ENCODE data around the gene GRIP2. TPM values are rescaled to one million over a fixed set of nuclear protein-coding genes. Genes with fewer than 3 reads are reported as not detected.

GRIP2 gene
- polyA plus RNA-seq, 1 donor (not counting 4 experiments of a cell fraction or from before 2014, with no cell fraction given), result 0.01 TPM

DNA sequence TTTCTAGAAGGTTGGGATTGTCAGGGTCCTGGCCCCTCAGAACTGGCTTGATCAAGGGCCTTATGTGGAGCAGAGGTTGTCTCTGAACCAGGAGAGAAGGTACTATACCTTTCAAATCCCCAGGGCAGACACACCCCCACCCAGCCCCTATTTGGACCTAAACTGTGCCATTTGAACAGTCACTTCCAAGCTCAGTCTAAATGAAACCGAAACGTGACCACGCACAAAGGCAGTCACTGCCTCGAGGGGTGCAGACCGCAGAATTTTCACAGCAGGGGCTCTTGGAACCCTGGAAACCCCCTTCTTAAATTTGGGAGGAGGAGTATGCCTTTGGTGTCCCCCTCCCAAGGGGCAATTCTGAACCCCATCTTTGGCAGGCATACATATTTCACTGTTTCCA is 53.7 kb downstream of the GRIP2 start:
- Histone ChIP-seq H3K4me2 (ENCODE audit: control insufficient read depth, extremely low read depth, insufficient read depth, low read depth, low read length) (no peak overlapping the region), H3K4me1 (ENCODE audit: control insufficient read depth, extremely low read depth, insufficient read depth, low read length) (peaks cover 30% of the 10 kb centered on the region), H3K9ac (ENCODE audit: control insufficient read depth, extremely low read depth, insufficient read depth, low read length) (no peak overlapping the region), H3K9me3 (ENCODE audit: control insufficient read depth, low read depth, low read length) (no peaks in the 10 kb centered on the region), H3K9me1 (ENCODE audit: control insufficient read depth, extremely low read depth, insufficient read depth, low read length) (peaks cover 4% of the 10 kb centered on the region), H4K20me1 (ENCODE audit: control insufficient read depth, extremely low read depth, insufficient read depth, low read length) (no peaks in the 10 kb centered on the region), H3K27me3 (ENCODE audit: control insufficient read depth, extremely low read depth, insufficient read depth, low read length) (no peaks in the 10 kb centered on the region), H3K27ac (ENCODE audit: control insufficient read depth, insufficient read depth, low read length) (no peak overlapping the region), H3K79me2 (ENCODE audit: control insufficient read depth, insufficient read depth, low read length) (no peaks in the 10 kb centered on the region), H2AFZ (ENCODE audit: control insufficient read depth, low read length) (no peak overlapping the region), H3K4me3 (ENCODE audit: control insufficient read depth in 2 of 3, extremely low read depth in 1 of 3, insufficient read depth in 2 of 3, low read depth in 1 of 3, low read length in 3 of 3) (no peak overlapping the region), H3K36me3 (ENCODE audit: control insufficient read depth in 2 of 2, extremely low read depth in 1 of 2, insufficient read depth in 2 of 2, low read length in 2 of 2) (no peaks in the 10 kb centered on the region)
- dilution Hi-C loops (cut with MboI; ENCODE audit: extremely low pct_ligation_motif_present, low sequenced_read_pairs), result no loop called here
- no peak for DNase-seq (ENCODE audit: low read depth, low spot score)
- no peak for TF ChIP-seq EZH2 (IDR thresholded peaks at IDR 0.05; ENCODE audit: low read length)
- TF ChIP-seq, protein P1, sequence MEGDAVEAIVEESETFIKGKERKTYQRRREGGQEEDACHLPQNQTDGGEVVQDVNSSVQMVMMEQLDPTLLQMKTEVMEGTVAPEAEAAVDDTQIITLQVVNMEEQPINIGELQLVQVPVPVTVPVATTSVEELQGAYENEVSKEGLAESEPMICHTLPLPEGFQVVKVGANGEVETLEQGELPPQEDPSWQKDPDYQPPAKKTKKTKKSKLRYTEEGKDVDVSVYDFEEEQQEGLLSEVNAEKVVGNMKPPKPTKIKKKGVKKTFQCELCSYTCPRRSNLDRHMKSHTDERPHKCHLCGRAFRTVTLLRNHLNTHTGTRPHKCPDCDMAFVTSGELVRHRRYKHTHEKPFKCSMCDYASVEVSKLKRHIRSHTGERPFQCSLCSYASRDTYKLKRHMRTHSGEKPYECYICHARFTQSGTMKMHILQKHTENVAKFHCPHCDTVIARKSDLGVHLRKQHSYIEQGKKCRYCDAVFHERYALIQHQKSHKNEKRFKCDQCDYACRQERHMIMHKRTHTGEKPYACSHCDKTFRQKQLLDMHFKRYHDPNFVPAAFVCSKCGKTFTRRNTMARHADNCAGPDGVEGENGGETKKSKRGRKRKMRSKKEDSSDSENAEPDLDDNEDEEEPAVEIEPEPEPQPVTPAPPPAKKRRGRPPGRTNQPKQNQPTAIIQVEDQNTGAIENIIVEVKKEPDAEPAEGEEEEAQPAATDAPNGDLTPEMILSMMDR (optimal IDR thresholded peaks at IDR 0.05 in 1 of 3, IDR thresholded peaks at IDR 0.05 in 1 of 3, conservative IDR thresholded peaks at IDR 0.05 in 1 of 3; ENCODE audit: extremely low read depth in 1 of 3, insufficient read depth in 2 of 3, low read length in 3 of 3), result no peak
- FAIRE-seq, result no peak

DNA sequence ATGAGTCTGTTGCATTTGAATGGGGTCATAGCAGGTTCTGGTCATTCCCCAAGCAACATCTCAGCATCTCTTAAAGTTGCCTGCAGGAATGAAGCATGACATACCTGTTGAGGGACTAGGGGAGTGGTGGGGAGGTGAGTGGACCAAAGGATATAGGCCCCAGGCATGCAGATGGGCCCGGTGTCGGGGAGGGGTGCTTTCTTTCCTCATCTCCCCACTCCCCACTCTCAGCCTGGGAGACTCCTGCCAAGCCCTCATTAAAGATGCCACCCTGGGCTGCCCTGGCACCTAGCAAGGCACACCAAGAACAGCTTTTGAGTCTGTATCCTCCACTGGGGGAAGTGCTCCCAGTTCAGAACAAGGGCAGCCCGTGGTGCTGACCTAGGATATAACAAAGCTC is 54.2 kb downstream of the GRIP2 start:
- dilution Hi-C loops (cut with MboI; ENCODE audit: extremely low pct_ligation_motif_present, low sequenced_read_pairs), result no loop called here

More for the DNA sequence above, 54.2 kb downstream of the GRIP2 start:
- H3K27me3 ChIP-seq (ENCODE audit: control insufficient read depth, extremely low read depth, insufficient read depth, low read length), result no peaks in the 10 kb centered on the region
- FAIRE-seq (no peak), DNase-seq (ENCODE audit: low read depth, low spot score) (no peak)
- H2AFZ ChIP-seq (ENCODE audit: control insufficient read depth, low read length), result no peak overlapping the region
- no peak overlapping the region for H3K4me3 ChIP-seq (ENCODE audit: control insufficient read depth in 2 of 3, extremely low read depth in 1 of 3, insufficient read depth in 2 of 3, low read depth in 1 of 3, low read length in 3 of 3)
- TF ChIP-seq, protein P1 (optimal IDR thresholded peaks at IDR 0.05 in 1 of 3, IDR thresholded peaks at IDR 0.05 in 1 of 3, conservative IDR thresholded peaks at IDR 0.05 in 1 of 3; ENCODE audit: extremely low read depth in 1 of 3, insufficient read depth in 2 of 3, low read length in 3 of 3), result no peak
- TF ChIP-seq EZH2 (IDR thresholded peaks at IDR 0.05; ENCODE audit: low read length), result no peak
- peaks cover 4% of the 10 kb centered on the region for H3K9me1 ChIP-seq (ENCODE audit: control insufficient read depth, extremely low read depth, insufficient read depth, low read length)
- no peaks in the 10 kb centered on the region for H4K20me1 ChIP-seq (ENCODE audit: control insufficient read depth, extremely low read depth, insufficient read depth, low read length)
- H3K4me2 ChIP-seq (ENCODE audit: control insufficient read depth, extremely low read depth, insufficient read depth, low read depth, low read length), result no peak overlapping the region
- no peak overlapping the region for H3K27ac ChIP-seq (ENCODE audit: control insufficient read depth, insufficient read depth, low read length)
- H3K36me3 ChIP-seq (ENCODE audit: control insufficient read depth in 2 of 2, extremely low read depth in 1 of 2, insufficient read depth in 2 of 2, low read length in 2 of 2), result no peaks in the 10 kb centered on the region
- no peaks in the 10 kb centered on the region for H3K9me3 ChIP-seq (ENCODE audit: control insufficient read depth, low read depth, low read length)
- no peaks in the 10 kb centered on the region for H3K79me2 ChIP-seq (ENCODE audit: control insufficient read depth, insufficient read depth, low read length)
- H3K4me1 ChIP-seq (ENCODE audit: control insufficient read depth, extremely low read depth, insufficient read depth, low read length), result peaks cover 30% of the 10 kb centered on the region
- no peak overlapping the region for H3K9ac ChIP-seq (ENCODE audit: control insufficient read depth, extremely low read depth, insufficient read depth, low read length)
